Measurements from ENCODE around the gene FILIP1L.

DNA sequence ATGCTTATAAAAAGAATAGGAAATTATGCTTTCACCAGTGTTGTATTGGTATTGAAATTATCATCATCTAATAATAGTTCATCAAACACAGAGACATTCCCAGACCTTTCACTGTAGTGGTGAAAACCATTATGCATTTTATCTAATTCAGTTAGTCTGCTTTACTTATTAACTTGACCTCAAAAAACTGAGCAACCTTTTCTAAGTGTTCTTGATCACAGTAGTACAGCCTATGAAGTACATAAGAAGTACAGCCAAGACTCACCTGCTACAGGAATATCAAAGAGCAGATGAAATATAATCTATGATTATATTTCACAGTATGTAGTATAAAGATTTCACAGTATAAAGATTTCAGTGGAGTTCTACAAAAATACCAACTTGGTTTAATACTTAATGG is 75.2 kb downstream of the FILIP1L start:
- TF ChIP-seq, protein P1, sequence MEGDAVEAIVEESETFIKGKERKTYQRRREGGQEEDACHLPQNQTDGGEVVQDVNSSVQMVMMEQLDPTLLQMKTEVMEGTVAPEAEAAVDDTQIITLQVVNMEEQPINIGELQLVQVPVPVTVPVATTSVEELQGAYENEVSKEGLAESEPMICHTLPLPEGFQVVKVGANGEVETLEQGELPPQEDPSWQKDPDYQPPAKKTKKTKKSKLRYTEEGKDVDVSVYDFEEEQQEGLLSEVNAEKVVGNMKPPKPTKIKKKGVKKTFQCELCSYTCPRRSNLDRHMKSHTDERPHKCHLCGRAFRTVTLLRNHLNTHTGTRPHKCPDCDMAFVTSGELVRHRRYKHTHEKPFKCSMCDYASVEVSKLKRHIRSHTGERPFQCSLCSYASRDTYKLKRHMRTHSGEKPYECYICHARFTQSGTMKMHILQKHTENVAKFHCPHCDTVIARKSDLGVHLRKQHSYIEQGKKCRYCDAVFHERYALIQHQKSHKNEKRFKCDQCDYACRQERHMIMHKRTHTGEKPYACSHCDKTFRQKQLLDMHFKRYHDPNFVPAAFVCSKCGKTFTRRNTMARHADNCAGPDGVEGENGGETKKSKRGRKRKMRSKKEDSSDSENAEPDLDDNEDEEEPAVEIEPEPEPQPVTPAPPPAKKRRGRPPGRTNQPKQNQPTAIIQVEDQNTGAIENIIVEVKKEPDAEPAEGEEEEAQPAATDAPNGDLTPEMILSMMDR (IDR thresholded peaks at IDR 0.05; ENCODE audit: low read length), result no peak
- no peak for TF ChIP-seq EZH2phosphoT487 (IDR thresholded peaks at IDR 0.05; ENCODE audit: low read length)

Measured in MM.1S (cell line).